Measurements from ENCODE around the gene CNIH3. TPM values are rescaled to one million over a fixed set of nuclear protein-coding genes. Genes with fewer than 3 reads are reported as not detected.

CNIH3 gene
- 3.5 and 7.3 TPM in 2 replicates for total RNA-seq (2013; cell fraction: nucleolus; rRNA removed)
- 1.9 and 2.0 TPM in 2 replicates for total RNA-seq (2014; rRNA removed)
- total RNA-seq (2014; rRNA removed; fragmentation: Illumina TruSeq; extraction: Trizol) = 1.3 and 1.5 TPM in 2 replicates
- 1.7 and 2.0 TPM in 2 replicates for total RNA-seq (2021)
- 1.1 TPM for polyA plus RNA-seq (2011; ENCODE audit: low read depth)
- 5.8 and 7.6 TPM in 2 replicates for polyA plus RNA-seq (2011; rRNA removed)
- 3.6 and 4.1 TPM in 2 replicates for polyA plus RNA-seq (2011; cell fraction: cytosol; rRNA removed)
- polyA plus RNA-seq (2011; cell fraction: nucleus; rRNA removed) = 3.0 and 3.5 TPM in 2 replicates
- 2.7 and 3.2 TPM in 2 replicates for polyA plus RNA-seq (2012)
- polyA plus RNA-seq (2014; fragmentation: Illumina TruSeq; extraction: Trizol) = 2.0 and 2.2 TPM in 2 replicates
- polyA plus RNA-seq (2014; fragmentation: Nextera tagmentation; extraction: Ambion mirVana) = 1 to 10 TPM; 1.4 TPM
- polyA plus RNA-seq (2014; rRNA removed) = 0.77 and 1.0 TPM in 2 replicates
- 1 to 10 TPM; 1.9 to 2.1 TPM for polyA plus RNA-seq (2016; fragmentation: Nextera tagmentation; extraction: Ambion mirVana)
- polyA minus RNA-seq (2011; rRNA and poly(A)+ RNA removed) = 6.1 and 6.6 TPM in 2 replicates
- 1.3 and 1.4 TPM in 2 replicates for polyA minus RNA-seq (2011; cell fraction: cytosol; rRNA and poly(A)+ RNA removed)
- 2.8 and 4.4 TPM in 2 replicates for polyA minus RNA-seq (2011; cell fraction: nucleus; rRNA and poly(A)+ RNA removed)
- Bru-seq, nascent RNA = percentile 34 among the genes with signal in this experiment
- percentile 22 among the genes with signal in this experiment for BruChase-seq, experiment 1, labeled RNA remaining after a 6-hour chase
- BruChase-seq, experiment 2, labeled RNA remaining after a 2-hour chase = percentile 20 among the genes with signal in this experiment
- long read RNA-seq, experiment 1, partial matches to known transcripts = 0 of 2 reads
- long read RNA-seq, experiment 1, other reads (novel, unspliced or antisense) = 2 of 2 reads
- long read RNA-seq, experiment 2, partial matches to known transcripts = 3 of 37 reads
- long read RNA-seq, experiment 2, other reads (novel, unspliced or antisense) = 34 of 37 reads

- ChIA-PET RAD21 (ENCODE audit: unreplicated experiment) (no interaction called here), SMC1A (ENCODE audit: uncharacterized antibody, unreplicated experiment) (no interaction called here), POLR2A (no interaction called here), CTCF (no interaction called here)
- Histone ChIP-seq H3K36me3 (ENCODE audit: control insufficient read depth in 2 of 2, insufficient read depth in 2 of 2, low read length in 1 of 2) (no peaks in the 10 kb centered on the region), H3K9ac (ENCODE audit: control insufficient read depth, insufficient read depth, low read length) (no peak within 1 kb of the TSS), H2AFZ (ENCODE audit: control insufficient read depth, low read depth, low read length) (no peak within 1 kb of the TSS), H4K20me1 (ENCODE audit: control insufficient read depth, insufficient read depth) (no peaks in the 10 kb centered on the region), H3K4me1 (ENCODE audit: control insufficient read depth, insufficient read depth, low read length) (no peaks in the 10 kb centered on the region), H3K79me2 (ENCODE audit: control insufficient read depth, insufficient read depth, low read length) (no peaks in the 10 kb centered on the region), H3K4me3 (no peak within 1 kb of the TSS), H3K27ac (ENCODE audit: control insufficient read depth, insufficient read depth) (no peak within 1 kb of the TSS), H3K27me3 (replicated peaks in 1 of 2; ENCODE audit: control insufficient read depth in 2 of 2, insufficient read depth in 2 of 2, low read length in 1 of 2) (peaks cover 16% of the 10 kb centered on the region in 2 experiments), H3K9me3 (replicated peaks; ENCODE audit: control insufficient read depth, insufficient read depth, low read length) (no peaks in the 10 kb centered on the region), H3K4me2 (ENCODE audit: control insufficient read depth, insufficient read depth) (peak within 1 kb of the TSS; percentile 9; the same call in 1 of the 2 replicates)
- no peak for DNase-seq (ENCODE audit: low read depth, low spot score)
- 13% methylated on average over 75 of the region's 91 CpGs for WGBS (ENCODE audit: insufficient coverage, insufficient replicate concordance, low lambda C conversion rate, missing lambda C conversion rate)
- no peak for FAIRE-seq
- in situ Hi-C loops (cut with MboI) (no loop called here), intact Hi-C loops (cut with micrococcal nuclease; ENCODE audit: unreplicated experiment) (no loop called here)
- BruUV-seq (replicated peaks) = no TSS peak
- peak; percentile 80 for ATAC-seq
- TF ChIP-seq CBFB (IDR thresholded peaks at IDR 0.05; ENCODE audit: low read depth) (no peak), EZH2 (IDR thresholded peaks at IDR 0.05; ENCODE audit: borderline replicate concordance, control insufficient read depth, low read depth, low read length) (no peak), BACH1 (IDR thresholded peaks at IDR 0.05; ENCODE audit: borderline replicate concordance) (no peak), E2F4 (IDR thresholded peaks at IDR 0.05; ENCODE audit: low read depth, low read length) (no peak), SP1 (IDR thresholded peaks at IDR 0.05; ENCODE audit: low read depth, low read length) (no peak), MYB (IDR thresholded peaks at IDR 0.05; ENCODE audit: borderline replicate concordance, low read depth, low read length) (no peak), BRCA1 (IDR thresholded peaks at IDR 0.05; ENCODE audit: low read depth, low read length) (no peak), MEF2A (IDR thresholded peaks at IDR 0.05; ENCODE audit: insufficient read depth, low read depth, low read length) (no peak), NFYB (IDR thresholded peaks at IDR 0.05; ENCODE audit: insufficient read depth, low read depth, low read length) (no peak), SMAD5 (IDR thresholded peaks at IDR 0.05; ENCODE audit: low read depth) (no peak), RELA (IDR thresholded peaks at IDR 0.05; ENCODE audit: borderline replicate concordance, partially characterized antibody) (no peak), MTA3 (IDR thresholded peaks at IDR 0.05; ENCODE audit: borderline replicate concordance, low read length) (no peak), CHD1 (IDR thresholded peaks at IDR 0.05; ENCODE audit: low read depth, low read length) (no peak)
- TF ChIP-seq, protein P1, sequence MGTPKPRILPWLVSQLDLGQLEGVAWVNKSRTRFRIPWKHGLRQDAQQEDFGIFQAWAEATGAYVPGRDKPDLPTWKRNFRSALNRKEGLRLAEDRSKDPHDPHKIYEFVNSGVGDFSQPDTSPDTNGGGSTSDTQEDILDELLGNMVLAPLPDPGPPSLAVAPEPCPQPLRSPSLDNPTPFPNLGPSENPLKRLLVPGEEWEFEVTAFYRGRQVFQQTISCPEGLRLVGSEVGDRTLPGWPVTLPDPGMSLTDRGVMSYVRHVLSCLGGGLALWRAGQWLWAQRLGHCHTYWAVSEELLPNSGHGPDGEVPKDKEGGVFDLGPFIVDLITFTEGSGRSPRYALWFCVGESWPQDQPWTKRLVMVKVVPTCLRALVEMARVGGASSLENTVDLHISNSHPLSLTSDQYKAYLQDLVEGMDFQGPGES (IDR thresholded peaks at IDR 0.05) = no peak
Measured at GRCh38 chr1:224615861-224616755, at the start of gene CNIH3. Gene CNIH3 (plus strand): TSS chr1:224616317. CDS start chr1:224617175, 858 bp downstream.

Measured in GM12878 (cell line).